DND-41 (cell line): Measurements from ENCODE around the gene NELL2.

Experiments used
- EZH2 ChIP-seq: IDR thresholded peaks from 3 replicates; pipeline ENCODE4 v1.6.1; 2012; ENCODE audit warnings: borderline replicate concordance, low read depth, mild to moderate bottlenecking, moderate library complexity, low read length, inconsistent platforms; ENCODE audit not compliant: severe bottlenecking
- TF ChIP-seq, protein P1 (sequence below): IDR thresholded peaks from 2 replicates; pipeline ENCODE4 v1.5.1; 2012; ENCODE audit warnings: borderline replicate concordance, low read length, moderate library complexity, mild to moderate bottlenecking; ENCODE audit not compliant: poor library complexity, severe bottlenecking; ENCODE audit errors: extremely low read depth

- TF ChIP-seq EZH2, result no peak
- TF ChIP-seq, protein P1, sequence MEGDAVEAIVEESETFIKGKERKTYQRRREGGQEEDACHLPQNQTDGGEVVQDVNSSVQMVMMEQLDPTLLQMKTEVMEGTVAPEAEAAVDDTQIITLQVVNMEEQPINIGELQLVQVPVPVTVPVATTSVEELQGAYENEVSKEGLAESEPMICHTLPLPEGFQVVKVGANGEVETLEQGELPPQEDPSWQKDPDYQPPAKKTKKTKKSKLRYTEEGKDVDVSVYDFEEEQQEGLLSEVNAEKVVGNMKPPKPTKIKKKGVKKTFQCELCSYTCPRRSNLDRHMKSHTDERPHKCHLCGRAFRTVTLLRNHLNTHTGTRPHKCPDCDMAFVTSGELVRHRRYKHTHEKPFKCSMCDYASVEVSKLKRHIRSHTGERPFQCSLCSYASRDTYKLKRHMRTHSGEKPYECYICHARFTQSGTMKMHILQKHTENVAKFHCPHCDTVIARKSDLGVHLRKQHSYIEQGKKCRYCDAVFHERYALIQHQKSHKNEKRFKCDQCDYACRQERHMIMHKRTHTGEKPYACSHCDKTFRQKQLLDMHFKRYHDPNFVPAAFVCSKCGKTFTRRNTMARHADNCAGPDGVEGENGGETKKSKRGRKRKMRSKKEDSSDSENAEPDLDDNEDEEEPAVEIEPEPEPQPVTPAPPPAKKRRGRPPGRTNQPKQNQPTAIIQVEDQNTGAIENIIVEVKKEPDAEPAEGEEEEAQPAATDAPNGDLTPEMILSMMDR, result no peak
Measured at GRCh38 chr12:44663291-44663690, 212.8 kb downstream of the NELL2 start.
